ENCODE data around the gene SECISBP2L.

SECISBP2L gene

GRCh38 chr15:48989170-48989569 lies 57.1 kb downstream of the SECISBP2L start:
- no peak for TF ChIP-seq CTCF (IDR thresholded peaks at IDR 0.05; ENCODE audit: control insufficient read depth, insufficient read depth, low read depth, low read length, missing control alignments)
- no peak for DNase-seq (ENCODE audit: low read depth)
- H3K4me3 ChIP-seq (ENCODE audit: control insufficient read depth, low read depth, low read length) = no peak overlapping the region

DNA sequence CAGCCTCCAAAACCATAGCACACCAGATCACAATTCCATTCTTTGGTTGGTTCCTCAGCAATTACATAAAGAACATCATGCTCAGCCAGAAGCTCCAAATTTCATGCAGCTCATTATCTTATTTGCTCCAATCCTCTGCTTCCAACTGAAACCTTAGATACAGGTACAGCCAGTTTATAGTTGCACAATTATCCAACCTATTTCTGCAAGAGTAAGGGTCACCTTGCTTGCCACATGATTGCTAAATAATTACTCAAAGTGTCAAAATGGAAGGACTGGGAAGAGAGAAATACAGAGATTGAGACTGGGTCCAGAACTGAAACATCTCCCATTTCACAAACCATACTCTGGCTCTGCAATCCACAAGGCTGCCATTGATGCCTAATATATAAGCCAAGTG lies 59.1 kb downstream of the SECISBP2L start:
- no peak for TF ChIP-seq CTCF (IDR thresholded peaks at IDR 0.05; ENCODE audit: control insufficient read depth, insufficient read depth, low read depth, low read length, missing control alignments)

DNA sequence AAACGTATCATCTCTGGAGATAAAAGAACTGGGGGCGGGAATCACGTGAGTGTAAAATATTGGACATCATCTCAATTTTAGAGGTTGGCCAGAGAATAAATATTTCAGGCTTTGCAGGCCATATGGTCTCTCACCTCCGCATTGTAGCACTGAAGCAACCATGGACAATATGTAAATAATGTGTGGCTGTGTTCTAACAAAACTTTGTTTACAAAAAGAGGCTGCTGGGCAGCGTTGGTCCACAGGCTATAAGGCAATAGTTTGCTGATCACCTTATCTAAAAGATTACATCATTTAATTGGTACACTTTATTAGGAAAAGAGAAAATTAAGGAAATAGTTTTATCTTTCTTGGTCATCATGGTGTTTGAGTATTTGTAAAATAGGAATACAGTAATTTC lies 60.0 kb downstream of the SECISBP2L start:
- H3K4me3 ChIP-seq (ENCODE audit: control insufficient read depth, low read depth, low read length) = no peak overlapping the region
- no peak for DNase-seq (ENCODE audit: low read depth)
- TF ChIP-seq CTCF (IDR thresholded peaks at IDR 0.05; ENCODE audit: control insufficient read depth, insufficient read depth, low read depth, low read length, missing control alignments) = no peak

More for the DNA sequence above, 59.1 kb downstream of the SECISBP2L start:
- no peak for DNase-seq (ENCODE audit: low read depth)
- H3K4me3 ChIP-seq (ENCODE audit: control insufficient read depth, low read depth, low read length) = no peak overlapping the region

GRCh38 chr15:48985516-48985915 lies 60.7 kb downstream of the SECISBP2L start:
- TF ChIP-seq CTCF (IDR thresholded peaks at IDR 0.05; ENCODE audit: control insufficient read depth, insufficient read depth, low read depth, low read length, missing control alignments) = no peak
- no peak for DNase-seq (ENCODE audit: low read depth)
- H3K4me3 ChIP-seq (ENCODE audit: control insufficient read depth, low read depth, low read length) = no peak overlapping the region

GRCh38 chr15:48984811-48985352 lies 61.4 kb downstream of the SECISBP2L start:
- no peak for TF ChIP-seq CTCF (IDR thresholded peaks at IDR 0.05; ENCODE audit: control insufficient read depth, insufficient read depth, low read depth, low read length, missing control alignments)
- no peak for DNase-seq (ENCODE audit: low read depth)
- H3K4me3 ChIP-seq (ENCODE audit: control insufficient read depth, low read depth, low read length) = no peak overlapping the region

- no peak for TF ChIP-seq CTCF (IDR thresholded peaks at IDR 0.05; ENCODE audit: control insufficient read depth, insufficient read depth, low read depth, low read length, missing control alignments)
- no peak for DNase-seq (ENCODE audit: low read depth)
- no peak overlapping the region for H3K4me3 ChIP-seq (ENCODE audit: control insufficient read depth, low read depth, low read length)
Measured at GRCh38 chr15:48984021-48984710, 62.1 kb downstream of the SECISBP2L start.

Data from AG09309 (cell line).